B cell (primary cell): ENCODE results near the gene CHCHD6. TPM values are rescaled to one million over a fixed set of nuclear protein-coding genes. Genes with fewer than 3 reads are reported as not detected.

Experiments
- ATAC-seq: fragments of 200-7000 bp; cut with Tn5 transposase; one replicate; pipeline ENCODE4 v1.10.0; 2021; ENCODE audit warnings: low read depth, mild to moderate bottlenecking, moderate number of reproducible peaks, moderate library complexity
- CTCF ChIA-PET: fragments of 350-600 bp; sonication (Branson Sonifier 250); formaldehyde crosslinking; loops from one replicate; lab custom pipeline; 2021; ENCODE audit warnings: antibody characterized with exemption, inconsistent platforms; lab: Charles Lee
- POLR2A ChIA-PET: fragments of 350-600 bp; sonication (Branson Sonifier 250); formaldehyde crosslinking; loops from one replicate; lab custom pipeline; 2021; ENCODE audit warnings: antibody characterized with exemption; lab: Charles Lee
- DNase-seq: peaks from one replicate; pipeline ENCODE4 v3.0.0; 2013
- H2AFZ ChIP-seq: 2 replicates; pipeline ENCODE4 v1.6.1; 2012; ENCODE audit warnings: mild to moderate bottlenecking, low read depth, low read length; ENCODE audit not compliant: insufficient read depth, poor library complexity, severe bottlenecking
- H3K27ac ChIP-seq, 2 donors: 1 replicate in 1 of 2; 2 replicates in 1 of 2; pipeline ENCODE4 v1.5.1; 2012 to 2013; ENCODE audit warnings: low read length in 2 of 2, mild to moderate bottlenecking in 2 of 2, moderate library complexity in 1 of 2
- H3K27me3 ChIP-seq, 4 experiments: fragments of 200-600 bp in 1 of 4; sonication (generic) in 1 of 4; replicated peaks in 1 of 4; 1 replicate in 2 of 4; 2 replicates in 2 of 4; pipeline versions ENCODE4 v1.6.1 to v1.7.0; 2013 to 2016; ENCODE audit warnings: low read length in 3 of 4, mild to moderate bottlenecking in 2 of 4, mixed read lengths in 1 of 4, moderate library complexity in 1 of 4; ENCODE audit not compliant: insufficient read depth in 4 of 4, control insufficient read depth in 3 of 4; ENCODE audit errors: control extremely low read depth in 1 of 4
- H3K36me3 ChIP-seq, 2 experiments: replicated peaks in 1 of 2; 1 replicate in 1 of 2; 2 replicates in 1 of 2; pipeline versions ENCODE4 v1.6.1 to v1.7.1; 2013; ENCODE audit warnings: low read length in 1 of 2; ENCODE audit not compliant: insufficient read depth in 2 of 2, control insufficient read depth in 1 of 2; ENCODE audit errors: control extremely low read depth in 1 of 2, extremely low read depth in 1 of 2
- H3K4me1 ChIP-seq, 2 donors: fragments of 200-600 bp in 1 of 2; sonication (generic) in 1 of 2; 1 replicate in 1 of 2; 2 replicates in 1 of 2; pipeline versions ENCODE4 v1.5.1 to v1.6.1; 2013 to 2017; ENCODE audit warnings: low read length in 2 of 2; ENCODE audit not compliant: control insufficient read depth in 2 of 2, insufficient read depth in 2 of 2
- H3K4me2 ChIP-seq: replicated peaks from 2 replicates; pipeline ENCODE3; 2012; ENCODE audit warnings: mild to moderate bottlenecking, low read depth, low read length; ENCODE audit not compliant: poor library complexity, severe bottlenecking
- H3K4me3 ChIP-seq, 5 experiments: fragments of 200-600 bp in 1 of 5; sonication (generic) in 1 of 5; 1 replicate in 3 of 5; 2 replicates in 2 of 5; pipeline versions ENCODE4 v1.5.1 to v1.7.0; 2011 to 2016; ENCODE audit warnings: low read length in 4 of 5, mild to moderate bottlenecking in 4 of 5, low read depth in 2 of 5, control low read depth in 1 of 5, moderate library complexity in 1 of 5; ENCODE audit not compliant: insufficient read depth in 1 of 5; ENCODE audit errors: control extremely low read depth in 1 of 5, extremely low read depth in 1 of 5
- H3K79me2 ChIP-seq: fragments of 200-600 bp; sonication (generic); one replicate; pipeline ENCODE4 v1.6.0; 2016; ENCODE audit warnings: low read length; ENCODE audit not compliant: control insufficient read depth, insufficient read depth
- H3K9ac ChIP-seq: fragments of 200-600 bp; sonication (generic); 2 replicates; pipeline ENCODE4 v1.6.1; 2017; ENCODE audit warnings: mild to moderate bottlenecking, low read length, moderate library complexity
- H3K9me3 ChIP-seq, 3 donors: one replicate each; pipeline versions ENCODE4 v1.6.1 to v1.7.1; 2013; ENCODE audit warnings: low read length in 2 of 3; ENCODE audit not compliant: control insufficient read depth in 2 of 3, insufficient read depth in 1 of 3; ENCODE audit errors: control extremely low read depth in 1 of 3
- H4K20me1 ChIP-seq: 2 replicates; pipeline ENCODE4 v1.6.0; 2012; ENCODE audit warnings: mild to moderate bottlenecking, low read length; ENCODE audit not compliant: insufficient read depth, control insufficient read depth, poor library complexity, severe bottlenecking
- H3K27ac Mint-ChIP-seq: one replicate; pipeline ENCODE4 v1.8.0; 2021; ENCODE audit warnings: mixed read lengths
- H3K27me3 Mint-ChIP-seq: one replicate; pipeline ENCODE4 v1.8.0; 2021; ENCODE audit warnings: mixed read lengths
- H3K4me1 Mint-ChIP-seq: one replicate; pipeline ENCODE4 v1.8.0; 2021; ENCODE audit warnings: mixed read lengths
- H3K4me3 Mint-ChIP-seq: one replicate; pipeline ENCODE4 v1.8.0; 2021; ENCODE audit warnings: mixed read lengths
- H3K9me3 Mint-ChIP-seq: one replicate; pipeline ENCODE4 v1.8.0; 2022; ENCODE audit warnings: mixed read lengths; ENCODE audit not compliant: insufficient read depth
- EZH2 ChIP-seq: IDR thresholded peaks from 2 replicates; pipeline ENCODE4 v1.6.1; 2012; ENCODE audit warnings: borderline replicate concordance, low read depth, mild to moderate bottlenecking, moderate library complexity, low read length; ENCODE audit not compliant: insufficient read depth, poor library complexity, severe bottlenecking
- WGBS: methylation state at CpG from one replicate; pipeline ENCODE4 v1.1.5; 2013; ENCODE audit warnings: missing lambda C conversion rate; ENCODE audit not compliant: insufficient coverage; 5-methylcytosine and 5-hydroxymethylcytosine counted together
- intact Hi-C: fragments of 100-400 bp; cut with micrococcal nuclease; formaldehyde crosslinking; loops from one replicate; pipeline ENCODE4 v1.10.0; 2022
- polyA plus RNA-seq: library from polyadenylated mRNA; depleted of rRNA; stranded (reverse); fragments of >200 nt; gene quantifications from 2 replicates; pipeline ENCODE4 v1.2.3, GENCODE V29; 2012
- total RNA-seq, 2 donors: library from RNA; stranded (reverse); fragments of 120-200 nt in 1 of 2; gene quantifications; 1 replicate in 1 of 2; 2 replicates in 1 of 2; pipeline versions ENCODE4 v1.2.3 to v1.2.4, GENCODE V29; 2013 to 2022
- TF ChIP-seq, protein P1 (sequence below): fragments of 200-600 bp; IDR thresholded peaks from one replicate; pipeline ENCODE4 v1.8.0; 2022; ENCODE audit warnings: antibody characterized with exemption, mild to moderate bottlenecking

CHCHD6 gene
- total and polyA plus RNA-seq, 2 donors (not counting 1 experiment from before 2014, with no cell fraction given): 8.0 to 13.5 TPM

DNA sequence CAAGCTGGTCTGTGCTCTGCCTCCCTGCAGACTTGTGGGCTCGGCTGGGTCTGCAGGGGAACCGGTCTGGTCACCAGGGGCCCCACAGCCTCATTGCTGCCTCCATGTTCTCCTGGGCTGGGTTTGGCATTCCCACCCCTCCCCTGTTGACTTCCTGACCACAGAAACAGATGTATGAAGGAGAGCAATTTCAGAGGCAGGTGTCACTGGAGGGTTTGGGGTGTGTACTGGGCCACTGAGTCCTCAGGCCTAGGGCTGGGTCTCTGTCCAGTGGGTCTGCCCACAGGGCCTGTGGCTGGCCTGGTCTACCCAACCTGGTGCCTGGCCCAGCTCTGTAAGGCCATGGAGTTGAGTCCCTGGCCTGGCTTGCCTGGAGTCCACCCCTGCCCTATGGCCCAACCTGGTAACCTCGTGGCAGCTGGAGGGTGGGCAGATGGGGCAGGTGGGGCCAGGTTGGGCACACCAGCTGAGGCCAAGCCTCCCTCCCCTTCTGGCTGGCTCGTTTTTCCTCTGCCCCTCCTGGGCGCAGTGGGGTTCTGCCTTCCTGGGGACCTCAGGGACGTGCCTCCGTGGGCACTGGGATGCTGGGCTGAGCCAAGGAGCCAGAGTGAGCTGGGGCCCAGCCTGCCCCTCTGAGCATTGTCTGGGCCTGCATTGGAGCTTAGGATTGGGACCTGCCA lies 299.7 kb downstream of the CHCHD6 start:
- TF ChIP-seq, protein P1, sequence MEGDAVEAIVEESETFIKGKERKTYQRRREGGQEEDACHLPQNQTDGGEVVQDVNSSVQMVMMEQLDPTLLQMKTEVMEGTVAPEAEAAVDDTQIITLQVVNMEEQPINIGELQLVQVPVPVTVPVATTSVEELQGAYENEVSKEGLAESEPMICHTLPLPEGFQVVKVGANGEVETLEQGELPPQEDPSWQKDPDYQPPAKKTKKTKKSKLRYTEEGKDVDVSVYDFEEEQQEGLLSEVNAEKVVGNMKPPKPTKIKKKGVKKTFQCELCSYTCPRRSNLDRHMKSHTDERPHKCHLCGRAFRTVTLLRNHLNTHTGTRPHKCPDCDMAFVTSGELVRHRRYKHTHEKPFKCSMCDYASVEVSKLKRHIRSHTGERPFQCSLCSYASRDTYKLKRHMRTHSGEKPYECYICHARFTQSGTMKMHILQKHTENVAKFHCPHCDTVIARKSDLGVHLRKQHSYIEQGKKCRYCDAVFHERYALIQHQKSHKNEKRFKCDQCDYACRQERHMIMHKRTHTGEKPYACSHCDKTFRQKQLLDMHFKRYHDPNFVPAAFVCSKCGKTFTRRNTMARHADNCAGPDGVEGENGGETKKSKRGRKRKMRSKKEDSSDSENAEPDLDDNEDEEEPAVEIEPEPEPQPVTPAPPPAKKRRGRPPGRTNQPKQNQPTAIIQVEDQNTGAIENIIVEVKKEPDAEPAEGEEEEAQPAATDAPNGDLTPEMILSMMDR: no peak
- TF ChIP-seq EZH2: no peak
- H3K4me1 Mint-ChIP-seq: no peaks in the 10 kb centered on the region
- no peak for ATAC-seq
- H4K20me1 ChIP-seq: no peaks in the 10 kb centered on the region
- H3K9me3 ChIP-seq: no peaks in the 10 kb centered on the region
- no peak overlapping the region for H3K4me3 Mint-ChIP-seq
- no peaks in the 10 kb centered on the region for H3K27me3 ChIP-seq
- H3K79me2 ChIP-seq: no peaks in the 10 kb centered on the region
- H3K27me3 Mint-ChIP-seq: no peaks in the 10 kb centered on the region
- H3K36me3 ChIP-seq: no peaks in the 10 kb centered on the region
- no peak for DNase-seq
- no peak overlapping the region for H3K27ac ChIP-seq
- no peak overlapping the region for H3K9ac ChIP-seq
- no peaks in the 10 kb centered on the region for H3K4me1 ChIP-seq
- CTCF ChIA-PET: interaction anchor here (0.9 kb wide), 1 partner anchor 8 kb away, joined by 3 read pairs; no protein-coding TSS in a partner anchor
- intact Hi-C loops: no loop called here
- no peak overlapping the region for H2AFZ ChIP-seq
- H3K4me2 ChIP-seq: no peak overlapping the region
- no peaks in the 10 kb centered on the region for H3K9me3 Mint-ChIP-seq
- H3K4me3 ChIP-seq: no peak overlapping the region
- POLR2A ChIA-PET: no interaction called here
- 87% methylated on average over 7 of the region's 7 CpGs for WGBS
- no peak overlapping the region for H3K27ac Mint-ChIP-seq

GRCh38 chr3:127004641-127005397 lies 300.8 kb downstream of the CHCHD6 start:
- Histone ChIP-seq H3K9me3 (no peaks in the 10 kb centered on the region), H3K9ac (no peak overlapping the region), H3K36me3 (no peaks in the 10 kb centered on the region), H3K4me3 (no peak overlapping the region), H3K27me3 (no peaks in the 10 kb centered on the region), H3K27ac (no peak overlapping the region), H3K4me1 (no peaks in the 10 kb centered on the region), H4K20me1 (no peaks in the 10 kb centered on the region), H3K79me2 (no peaks in the 10 kb centered on the region), H2AFZ (no peak overlapping the region), H3K4me2 (no peak overlapping the region)
- no peaks in the 10 kb centered on the region for H3K27me3 Mint-ChIP-seq
- intact Hi-C loops: no loop called here
- H3K27ac Mint-ChIP-seq: no peak overlapping the region
- H3K4me1 Mint-ChIP-seq: no peaks in the 10 kb centered on the region
- H3K9me3 Mint-ChIP-seq: no peaks in the 10 kb centered on the region
- POLR2A ChIA-PET: no interaction called here
- no peak overlapping the region for H3K4me3 Mint-ChIP-seq
- CTCF ChIA-PET: interaction anchor here (0.9 kb wide), 1 partner anchor 9 kb away, joined by 3 read pairs; no protein-coding TSS in a partner anchor
- no peak for TF ChIP-seq EZH2
- TF ChIP-seq, protein P1: no peak
- no peak for ATAC-seq
- 97% methylated on average over 32 of the region's 32 CpGs for WGBS
- no peak for DNase-seq
